ENCODE measurements around the gene EVL. TPM values are rescaled to one million over a fixed set of nuclear protein-coding genes. Genes with fewer than 3 reads are reported as not detected.
"Not testable (repeated sequence)": the region's sequence is repeated elsewhere in the genome, so short reads cannot be mapped to it uniquely, and the experiment has no call there.

The EVL gene
- total and polyA plus RNA-seq, 2 experiments from 2014 or later, result 65.3 to 116 TPM

- TF ChIP-seq CTCF (IDR thresholded peaks at IDR 0.05; ENCODE audit: low read depth, low read length), result no peak
- H3K36me3 ChIP-seq, result no peaks in the 10 kb centered on the region
- H3K27ac ChIP-seq, result no peak overlapping the region
- no peak overlapping the region for H3K4me3 ChIP-seq
- H3K9me3 ChIP-seq (ENCODE audit: low read depth), result no peaks in the 10 kb centered on the region
- H3K27me3 ChIP-seq, result peaks cover 7% of the 10 kb centered on the region
- H3K4me1 ChIP-seq (ENCODE audit: low read depth), result no peaks in the 10 kb centered on the region
- DNase-seq (ENCODE audit: low read depth in 1 of 2, low spot score in 1 of 2), result no peak
These were observed 107.6 kb downstream of the EVL start for GRCh38 chr14:100172811-100173210.

- no peaks in the 10 kb centered on the region for H3K9me3 ChIP-seq (ENCODE audit: low read depth)
- no peaks in the 10 kb centered on the region for H3K4me1 ChIP-seq (ENCODE audit: low read depth)
- H3K27ac ChIP-seq, result no peak overlapping the region
- no peak for DNase-seq (ENCODE audit: low read depth in 1 of 2, low spot score in 1 of 2)
- TF ChIP-seq CTCF (IDR thresholded peaks at IDR 0.05; ENCODE audit: low read depth, low read length), result no peak
- no peaks in the 10 kb centered on the region for H3K36me3 ChIP-seq
- H3K27me3 ChIP-seq, result peaks cover 7% of the 10 kb centered on the region
- no peak overlapping the region for H3K4me3 ChIP-seq
These were observed 108.1 kb downstream of the EVL start for GRCh38 chr14:100173353-100173752.

GRCh38 chr14:100176811-100177327 lies 111.6 kb downstream of the EVL start:
- Histone ChIP-seq H3K4me1 (ENCODE audit: low read depth) (no peaks in the 10 kb centered on the region), H3K9me3 (ENCODE audit: low read depth) (no peaks in the 10 kb centered on the region), H3K27me3 (peaks cover 3% of the 10 kb centered on the region), H3K36me3 (no peaks in the 10 kb centered on the region), H3K27ac (no peak overlapping the region), H3K4me3 (no peak overlapping the region)
- no peak for TF ChIP-seq CTCF (IDR thresholded peaks at IDR 0.05; ENCODE audit: low read depth, low read length)
- DNase-seq (ENCODE audit: low read depth in 1 of 2, low spot score in 1 of 2), result no peak

GRCh38 chr14:100178691-100179090 lies 113.5 kb downstream of the EVL start:
- Histone ChIP-seq H3K27me3 (no peaks in the 10 kb centered on the region), H3K9me3 (ENCODE audit: low read depth) (no peaks in the 10 kb centered on the region), H3K36me3 (no peaks in the 10 kb centered on the region), H3K27ac (no peak overlapping the region), H3K4me1 (ENCODE audit: low read depth) (no peaks in the 10 kb centered on the region), H3K4me3 (no peak overlapping the region)
- DNase-seq (ENCODE audit: low read depth in 1 of 2, low spot score in 1 of 2), result no peak
- TF ChIP-seq CTCF (IDR thresholded peaks at IDR 0.05; ENCODE audit: low read depth, low read length), result no peak

GRCh38 chr14:100180671-100181070 lies 115.4 kb downstream of the EVL start:
- not testable (repeated sequence) for DNase-seq (ENCODE audit: low read depth in 1 of 2, low spot score in 1 of 2); H3K27ac ChIP-seq; H3K9me3 ChIP-seq (ENCODE audit: low read depth); H3K36me3 ChIP-seq; H3K4me1 ChIP-seq (ENCODE audit: low read depth); H3K4me3 ChIP-seq; H3K27me3 ChIP-seq

- DNase-seq (ENCODE audit: low read depth in 1 of 2, low spot score in 1 of 2); H3K27ac ChIP-seq: not testable (repeated sequence)
These were observed 116.8 kb downstream of the EVL start for GRCh38 chr14:100181876-100182551.

More at GRCh38 chr14:100181876-100182551, 116.8 kb downstream of the EVL start:
- H3K9me3 ChIP-seq (ENCODE audit: low read depth); H3K36me3 ChIP-seq; H3K27me3 ChIP-seq; H3K4me3 ChIP-seq; H3K4me1 ChIP-seq (ENCODE audit: low read depth): not testable (repeated sequence)

All from cardiac muscle cell (in vitro differentiated cells and primary cell).